HepG2 (cell line): Measurements from ENCODE around the gene ZFAND4. TPM values are rescaled to one million over a fixed set of nuclear protein-coding genes. Genes with fewer than 3 reads are reported as not detected.

Source experiments
- CAMTA2 ChIP-seq: sonication (generic); formaldehyde crosslinking; IDR thresholded peaks from 2 replicates; pipeline ENCODE4 v1.4.0; 2020; ENCODE audit warnings: mild to moderate bottlenecking, missing genetic modification reagents, borderline replicate concordance
- CCAR2 ChIP-seq: fragments of 200-400 bp; formaldehyde crosslinking; optimal IDR thresholded peaks from 2 replicates; pipeline ENCODE3; 2018; ENCODE audit warnings: low read depth, mild to moderate bottlenecking, low read length, moderate library complexity
- ETV6 ChIP-seq: sonication (generic); formaldehyde crosslinking; conservative IDR thresholded peaks from 2 replicates; pipeline ENCODE4 v1.4.0; 2020; ENCODE audit warnings: missing genetic modification reagents
- GPN1 ChIP-seq: sonication (generic); formaldehyde crosslinking; IDR thresholded peaks from 2 replicates; pipeline ENCODE4 v1.5.1; 2020; ENCODE audit warnings: missing genetic modification reagents, borderline replicate concordance
- HES4 ChIP-seq: sonication (generic); formaldehyde crosslinking; IDR thresholded peaks from 2 replicates; pipeline ENCODE4 v1.9.0; 2021; ENCODE audit warnings: mild to moderate bottlenecking, missing genetic modification reagents, borderline replicate concordance
- HIC2 ChIP-seq: sonication (generic); formaldehyde crosslinking; IDR thresholded peaks from 2 replicates; pipeline ENCODE4 v1.9.0; 2022; ENCODE audit warnings: low read depth, missing genetic modification reagents
- ISX ChIP-seq: sonication (generic); formaldehyde crosslinking; conservative IDR thresholded peaks from 2 replicates; pipeline ENCODE4 v1.5.0; 2020; ENCODE audit warnings: missing genetic modification reagents
- MBD4 ChIP-seq: IDR thresholded peaks from 2 replicates; pipeline ENCODE4 v1.6.1; 2012; ENCODE audit warnings: low read length, inconsistent platforms, borderline replicate concordance
- NKX3-1 ChIP-seq: sonication (generic); formaldehyde crosslinking; IDR thresholded peaks from 2 replicates; pipeline ENCODE4 v1.5.0; 2020; ENCODE audit warnings: missing genetic modification reagents
- NR1H2 ChIP-seq: sonication (generic); formaldehyde crosslinking; IDR thresholded peaks from 2 replicates; pipeline ENCODE4 v1.8.1; 2022; ENCODE audit warnings: low read depth, missing genetic modification reagents, borderline replicate concordance
- NR2F6 ChIP-seq, 2 experiments: IDR thresholded peaks; 2 replicates each; pipeline ENCODE4 v1.6.1; 2016; ENCODE audit warnings: antibody characterized with exemption in 1 of 2, mild to moderate bottlenecking in 1 of 2
- PAF1 ChIP-seq: IDR thresholded peaks from 2 replicates; pipeline ENCODE4 v1.6.1; 2016; ENCODE audit warnings: missing genetic modification reagents, missing compliant biosample characterization
- PHF21A ChIP-seq: sonication (generic); formaldehyde crosslinking; IDR thresholded peaks from 2 replicates; pipeline ENCODE4 v1.5.0; 2020; ENCODE audit warnings: mild to moderate bottlenecking, missing genetic modification reagents
- RXRA ChIP-seq: sonication (generic); formaldehyde crosslinking; IDR thresholded peaks from 2 replicates; pipeline ENCODE4 v1.5.1; 2020; ENCODE audit warnings: missing genetic modification reagents
- SNRNP70 ChIP-seq: fragments of 200-400 bp; formaldehyde crosslinking; IDR thresholded peaks from 2 replicates; pipeline ENCODE4 v1.6.1; 2017; ENCODE audit warnings: mild to moderate bottlenecking, low read depth, low read length, moderate library complexity
- SRSF4 ChIP-seq: fragments of 200-400 bp; formaldehyde crosslinking; IDR thresholded peaks from one replicate; pipeline ENCODE4 v1.6.1; 2018; ENCODE audit warnings: mild to moderate bottlenecking, low read depth, low read length, moderate library complexity; ENCODE audit not compliant: poor library complexity, severe bottlenecking
- ZC3H4 ChIP-seq: sonication (generic); formaldehyde crosslinking; IDR thresholded peaks from 2 replicates; pipeline ENCODE4 v1.4.0; 2020; ENCODE audit warnings: missing genetic modification reagents, borderline replicate concordance
- ZFX ChIP-seq: sonication (generic); formaldehyde crosslinking; IDR thresholded peaks from 2 replicates; pipeline ENCODE4 v1.4.0; 2020; ENCODE audit warnings: mild to moderate bottlenecking, low read depth, missing genetic modification reagents, moderate library complexity
- ZFY ChIP-seq: sonication (generic); formaldehyde crosslinking; IDR thresholded peaks from 2 replicates; pipeline ENCODE4 v1.4.0; 2020; ENCODE audit warnings: missing genetic modification reagents
- ZNF446 ChIP-seq: sonication (generic); formaldehyde crosslinking; IDR thresholded peaks from 2 replicates; pipeline ENCODE4 v1.5.0; 2020; ENCODE audit warnings: mild to moderate bottlenecking, missing genetic modification reagents
- ZNF451 ChIP-seq: sonication (generic); formaldehyde crosslinking; IDR thresholded peaks from 2 replicates; pipeline ENCODE4 v1.5.0; 2020; ENCODE audit warnings: mild to moderate bottlenecking, missing genetic modification reagents
- ZNF510 ChIP-seq: sonication (generic); formaldehyde crosslinking; IDR thresholded peaks from 2 replicates; pipeline ENCODE4 v1.4.0; 2020; ENCODE audit warnings: low read depth, mild to moderate bottlenecking, missing genetic modification reagents
- ZNF605 ChIP-seq: sonication (generic); formaldehyde crosslinking; IDR thresholded peaks from 2 replicates; pipeline ENCODE4 v1.8.0; 2022; ENCODE audit warnings: mild to moderate bottlenecking, missing genetic modification reagents
- ZNF790 ChIP-seq: sonication (generic); formaldehyde crosslinking; IDR thresholded peaks from 2 replicates; pipeline ENCODE4 v1.8.0; 2022; ENCODE audit warnings: missing genetic modification reagents, mild to moderate bottlenecking, borderline replicate concordance
- polyA plus RNA-seq, 8 experiments: library from polyadenylated mRNA; depleted of rRNA in 3 of 8; stranded (reverse) in 7 of 8; unstranded in 1 of 8; fragments of >200 nt; fragmentation: Illumina TruSeq in 4 of 8; extraction: Trizol in 4 of 8; gene quantifications; 2 replicates each; pipeline versions ENCODE4 v1.2.1 to v1.2.3, GENCODE V29; 2011 to 2016; ENCODE audit warnings: low read depth in 4 of 8, missing spikeins in 1 of 8, mixed read lengths in 1 of 8; ENCODE audit not compliant: insufficient read depth in 1 of 8
- total RNA-seq, 5 experiments: library from RNA; depleted of rRNA; stranded (reverse); fragments of >200 nt; fragmentation: Illumina TruSeq; extraction: Trizol; gene quantifications; 2 replicates each; pipeline ENCODE4 v1.2.3, GENCODE V29; 2016; ENCODE audit warnings: low read depth in 1 of 5
- TF ChIP-seq, protein P1 (sequence below): sonication (generic); formaldehyde crosslinking; IDR thresholded peaks from 2 replicates; pipeline ENCODE4 v1.4.0; 2020; ENCODE audit warnings: mild to moderate bottlenecking, missing genetic modification reagents
- TF ChIP-seq, protein P2 (sequence below): sonication (generic); formaldehyde crosslinking; IDR thresholded peaks from 2 replicates; pipeline ENCODE4 v1.4.0; 2020; ENCODE audit warnings: low read depth, mild to moderate bottlenecking, missing genetic modification reagents

The ZFAND4 gene
- total and polyA plus RNA-seq, 2 of the 13 experiments (the other 11 are each of a cell fraction or from before 2014, with no cell fraction given): 2.9 to 9.2 TPM

DNA sequence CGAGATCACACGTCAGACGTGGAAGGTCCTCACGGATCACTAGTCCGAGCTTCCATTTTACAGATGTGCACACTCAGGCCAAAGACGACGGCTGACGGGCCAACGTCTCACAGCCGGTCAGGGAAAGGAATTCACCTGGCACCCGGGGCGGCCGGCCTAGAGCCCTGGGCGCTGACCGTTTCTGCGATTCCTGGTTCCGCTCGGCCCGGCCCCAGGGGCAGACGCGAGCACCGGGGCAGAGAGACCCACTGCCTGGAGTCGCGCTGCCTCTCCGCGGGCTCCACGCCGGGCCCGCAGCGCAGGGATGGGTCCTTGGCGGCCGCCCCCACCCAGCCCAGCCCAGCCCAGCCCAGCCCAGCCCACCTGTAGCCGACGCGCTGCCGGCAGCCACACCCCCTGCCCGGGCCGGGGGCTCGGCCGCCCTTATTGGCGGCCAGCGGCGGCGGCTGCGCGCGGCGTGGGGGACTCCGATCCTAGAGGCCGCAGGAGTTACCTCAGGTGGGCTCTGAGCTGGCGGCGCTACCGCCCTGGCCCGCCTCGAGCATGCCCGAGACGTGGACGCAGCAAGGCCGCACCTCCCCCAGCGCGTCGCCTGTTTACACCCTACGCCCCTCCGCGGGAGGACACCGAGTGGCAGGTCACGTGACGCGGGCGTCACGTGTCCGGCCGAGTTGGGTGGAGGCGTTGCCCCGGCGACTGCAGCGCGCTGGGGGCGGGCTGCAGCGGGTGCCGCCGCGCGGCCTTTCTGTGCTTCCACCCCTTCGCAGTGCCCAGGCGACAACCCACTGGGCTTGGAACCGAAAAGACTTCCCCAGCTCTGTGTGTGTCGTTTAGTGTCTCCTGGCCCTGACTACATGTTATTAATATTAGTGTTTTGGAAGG, 78.1 kb downstream of the ZFAND4 start (continued):
- no peak for TF ChIP-seq SRSF4
- TF ChIP-seq ZNF451 (CRISPR knock-in tag): peak; percentile 91
- peak; percentile 75; the same call in 1 of the 2 replicates for TF ChIP-seq PHF21A
- no peak; the same call in 1 of the 2 replicates for TF ChIP-seq ZC3H4 (CRISPR knock-in tag)
- no peak for TF ChIP-seq CCAR2
- TF ChIP-seq MBD4: no peak
- no peak for TF ChIP-seq NR2F6 (IDR thresholded peaks at IDR 0.05)
- TF ChIP-seq NR2F6 (CRISPR knock-in tag; IDR thresholded peaks at IDR 0.05): peak; percentile 49; the same call in 1 of the 2 replicates
- peak; percentile 37; the same call in 1 of the 2 replicates for TF ChIP-seq GPN1 (CRISPR knock-in tag)
- TF ChIP-seq ZFX: peak; percentile 96
- peak; percentile 89 for TF ChIP-seq RXRA (CRISPR knock-in tag)
- TF ChIP-seq HIC2 (CRISPR knock-in tag): 0 out of 2 replicates have a peak, but pooled peaks have one; percentile 22
- peak; percentile 95 for TF ChIP-seq ZFY (CRISPR knock-in tag)
- TF ChIP-seq ZNF605 (CRISPR knock-in tag): peak; percentile 87
- TF ChIP-seq ISX (CRISPR knock-in tag): no peak
- peak; percentile 83 for TF ChIP-seq CAMTA2 (CRISPR knock-in tag)
- 0 out of 2 replicates have a peak, but pooled peaks have one; percentile 77 for TF ChIP-seq ZNF446 (CRISPR knock-in tag)
- TF ChIP-seq HES4 (CRISPR knock-in tag): peak; percentile 94
- no peak for TF ChIP-seq ZNF510
- TF ChIP-seq, protein P1, sequence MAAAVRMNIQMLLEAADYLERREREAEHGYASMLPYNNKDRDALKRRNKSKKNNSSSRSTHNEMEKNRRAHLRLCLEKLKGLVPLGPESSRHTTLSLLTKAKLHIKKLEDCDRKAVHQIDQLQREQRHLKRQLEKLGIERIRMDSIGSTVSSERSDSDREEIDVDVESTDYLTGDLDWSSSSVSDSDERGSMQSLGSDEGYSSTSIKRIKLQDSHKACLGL (CRISPR knock-in tag): peak; percentile 95
- TF ChIP-seq NR1H2 (CRISPR knock-in tag): no peak
- TF ChIP-seq, protein P2, sequence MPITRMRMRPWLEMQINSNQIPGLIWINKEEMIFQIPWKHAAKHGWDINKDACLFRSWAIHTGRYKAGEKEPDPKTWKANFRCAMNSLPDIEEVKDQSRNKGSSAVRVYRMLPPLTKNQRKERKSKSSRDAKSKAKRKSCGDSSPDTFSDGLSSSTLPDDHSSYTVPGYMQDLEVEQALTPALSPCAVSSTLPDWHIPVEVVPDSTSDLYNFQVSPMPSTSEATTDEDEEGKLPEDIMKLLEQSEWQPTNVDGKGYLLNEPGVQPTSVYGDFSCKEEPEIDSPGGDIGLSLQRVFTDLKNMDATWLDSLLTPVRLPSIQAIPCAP (CRISPR knock-in tag): peak; percentile 32; the same call in 1 of the 2 replicates
- peak; percentile 74; the same call in 1 of the 2 replicates for TF ChIP-seq ZNF790
- TF ChIP-seq PAF1 (CRISPR knock-in tag): no peak
- peak; percentile 80; the same call in 1 of the 2 replicates for TF ChIP-seq ETV6 (CRISPR knock-in tag)
- TF ChIP-seq NKX3-1 (CRISPR knock-in tag): peak; percentile 91; the same call in 1 of the 2 replicates
- TF ChIP-seq SNRNP70: no peak
